Activated B cell treated with CpG ODN at 0.5 μM for 24 hours (primary cell): ENCODE results near the gene SBSN. TPM values are rescaled to one million over a fixed set of nuclear protein-coding genes. Genes with fewer than 3 reads are reported as not detected.
A peak's percentile ranks its signal among the peaks of the same experiment; 100 is the strongest.

Experiments
- ATAC-seq: fragments of 200-7000 bp; cut with Tn5 transposase; one replicate; pipeline ENCODE4 v1.10.0; 2021; ENCODE audit warnings: low read depth, mild to moderate bottlenecking, moderate library complexity
- CTCF ChIA-PET: fragments of 350-600 bp; sonication (Branson Sonifier 250); formaldehyde crosslinking; loops from one replicate; lab custom pipeline; 2021; ENCODE audit warnings: antibody characterized with exemption; lab: Charles Lee
- POLR2A ChIA-PET: fragments of 350-600 bp; sonication (Branson Sonifier 250); formaldehyde crosslinking; loops from one replicate; lab custom pipeline; 2021; ENCODE audit warnings: antibody characterized with exemption; lab: Charles Lee
- DNase-seq: peaks from one replicate; pipeline ENCODE4 v3.0.0; 2022
- H3K27ac Mint-ChIP-seq: one replicate; pipeline ENCODE4 v1.8.0; 2020; ENCODE audit warnings: mixed read lengths
- H3K27me3 Mint-ChIP-seq: one replicate; pipeline ENCODE4 v1.8.0; 2021; ENCODE audit warnings: mixed read lengths
- H3K36me3 Mint-ChIP-seq: one replicate; pipeline ENCODE4 v1.8.0; 2021; ENCODE audit warnings: low read depth, mixed read lengths
- H3K4me1 Mint-ChIP-seq: one replicate; pipeline ENCODE4 v1.8.0; 2021; ENCODE audit warnings: mixed read lengths
- H3K4me3 Mint-ChIP-seq: one replicate; pipeline ENCODE4 v1.8.0; 2020; ENCODE audit warnings: mild to moderate bottlenecking, mixed read lengths
- H3K9me3 Mint-ChIP-seq: one replicate; pipeline ENCODE4 v1.8.0; 2020; ENCODE audit warnings: mixed read lengths
- CTCF ChIP-seq: fragments of 200-600 bp; IDR thresholded peaks from one replicate; pipeline ENCODE4 v1.8.0; 2022; ENCODE audit warnings: antibody characterized with exemption, mild to moderate bottlenecking
- intact Hi-C: fragments of 100-400 bp; cut with micrococcal nuclease; formaldehyde crosslinking; loops from one replicate; pipeline ENCODE4 v1.15.1; 2024
- total RNA-seq: library from RNA; stranded (reverse); gene quantifications from 2 replicates; pipeline ENCODE4 v1.2.3, GENCODE V29; 2022

SBSN gene
- total RNA-seq, 1 donor from 2014 or later = not detected

GRCh38 chr19:35509018-35509652, 19.0 kb downstream of the SBSN start:
- H3K4me1 Mint-ChIP-seq = peaks cover 17% of the 10 kb centered on the region
- DNase-seq = no peak
- no peaks in the 10 kb centered on the region for H3K9me3 Mint-ChIP-seq
- ChIA-PET POLR2A (interaction anchor here (0.6 kb wide), 1 partner anchor 1068 kb away, joined by 3 read pairs; no protein-coding TSS in a partner anchor), CTCF (interaction anchor here (1.5 to 2.0 kb wide), 4 partner anchors 11 to 83 kb away, joined by 4 to 22 read pairs (median 8); no protein-coding TSS in a partner anchor)
- peak; percentile 53 for ATAC-seq
- H3K4me3 Mint-ChIP-seq = peak overlapping the region; percentile 73
- no peak for TF ChIP-seq CTCF
- intact Hi-C loops = no loop called here
- H3K27me3 Mint-ChIP-seq = peaks cover 50% of the 10 kb centered on the region
- no peak overlapping the region for H3K27ac Mint-ChIP-seq
- H3K36me3 Mint-ChIP-seq = no peaks in the 10 kb centered on the region

GRCh38 chr19:35508129-35508528, 20.0 kb downstream of the SBSN start:
- intact Hi-C loops = no loop called here

GRCh38 chr19:35507561-35507960, 20.6 kb downstream of the SBSN start:
- no peak for DNase-seq
- Mint-ChIP-seq H3K9me3 (no peaks in the 10 kb centered on the region), H3K36me3 (no peaks in the 10 kb centered on the region), H3K4me1 (peaks cover 17% of the 10 kb centered on the region), H3K27ac (no peak overlapping the region), H3K4me3 (no peak overlapping the region), H3K27me3 (peaks cover 49% of the 10 kb centered on the region)
- POLR2A ChIA-PET = no interaction called here
- CTCF ChIA-PET = interaction anchor here (0.9 kb wide), 1 partner anchor 13 kb away, joined by 3 read pairs; no protein-coding TSS in a partner anchor
- intact Hi-C loops = no loop called here
- TF ChIP-seq CTCF = no peak
- no peak for ATAC-seq

More at GRCh38 chr19:35508129-35508528, 20.0 kb downstream of the SBSN start:
- peaks cover 50% of the 10 kb centered on the region for H3K27me3 Mint-ChIP-seq
- H3K27ac Mint-ChIP-seq = no peak overlapping the region
- H3K4me1 Mint-ChIP-seq = peaks cover 17% of the 10 kb centered on the region
- H3K4me3 Mint-ChIP-seq = no peak overlapping the region
- POLR2A ChIA-PET = no interaction called here
- CTCF ChIA-PET = interaction anchor here (0.9 kb wide), 1 partner anchor 13 kb away, joined by 3 read pairs; no protein-coding TSS in a partner anchor
- no peaks in the 10 kb centered on the region for H3K9me3 Mint-ChIP-seq
- TF ChIP-seq CTCF = no peak
- DNase-seq (no peak), ATAC-seq (no peak)
- no peaks in the 10 kb centered on the region for H3K36me3 Mint-ChIP-seq

- peaks cover 45% of the 10 kb centered on the region for H3K27me3 Mint-ChIP-seq
- intact Hi-C loops = no loop called here
- ChIA-PET POLR2A (no interaction called here), CTCF (interaction anchor here (1.0 kb wide), 1 partner anchor 11 kb away, joined by 3 read pairs; no protein-coding TSS in a partner anchor)
- DNase-seq = no peak
- no peaks in the 10 kb centered on the region for H3K36me3 Mint-ChIP-seq
- no peaks in the 10 kb centered on the region for H3K9me3 Mint-ChIP-seq
- H3K4me1 Mint-ChIP-seq = peaks cover 17% of the 10 kb centered on the region
- ATAC-seq = no peak
- TF ChIP-seq CTCF = no peak
- H3K4me3 Mint-ChIP-seq = no peak overlapping the region
- no peak overlapping the region for H3K27ac Mint-ChIP-seq
These were observed 22.1 kb downstream of the SBSN start for GRCh38 chr19:35506011-35506410.

GRCh38 chr19:35502751-35503150, 25.4 kb downstream of the SBSN start:
- ATAC-seq (no peak), DNase-seq (no peak)
- intact Hi-C loops = no loop called here
- H3K27ac Mint-ChIP-seq = no peak overlapping the region
- H3K4me3 Mint-ChIP-seq = no peak overlapping the region
- H3K9me3 Mint-ChIP-seq = no peaks in the 10 kb centered on the region
- ChIA-PET POLR2A (interaction anchor here (0.6 kb wide), 1 partner anchor 71 kb away, joined by 17 read pairs; no protein-coding TSS in a partner anchor), CTCF (no interaction called here)
- no peaks in the 10 kb centered on the region for H3K36me3 Mint-ChIP-seq
- no peak for TF ChIP-seq CTCF
- H3K4me1 Mint-ChIP-seq = no peaks in the 10 kb centered on the region
- H3K27me3 Mint-ChIP-seq = peaks cover 35% of the 10 kb centered on the region
